ENCODE measurements around the gene SLC16A10.
"Not testable (repeated sequence)": the region's sequence is repeated elsewhere in the genome, so short reads cannot be mapped to it uniquely, and the experiment has no call there.

The SLC16A10 gene

GRCh38 chr6:111254779-111255166 lies 167.5 kb downstream of the SLC16A10 start:
- in situ Hi-C loops (cut with HindIII; ENCODE audit: low sequenced_read_pairs): no loop called here

GRCh38 chr6:111255838-111256237 lies 168.5 kb downstream of the SLC16A10 start:
- in situ Hi-C loops (cut with HindIII; ENCODE audit: low sequenced_read_pairs): not testable (repeated sequence)

- in situ Hi-C loops (cut with HindIII; ENCODE audit: low sequenced_read_pairs): no loop called here
Measured at GRCh38 chr6:111256646-111257045, 169.3 kb downstream of the SLC16A10 start.

- in situ Hi-C loops (cut with HindIII; ENCODE audit: low sequenced_read_pairs): no loop called here
Measured at GRCh38 chr6:111258010-111258409, 170.7 kb downstream of the SLC16A10 start.

- in situ Hi-C loops (cut with HindIII; ENCODE audit: low sequenced_read_pairs): no loop called here
Measured at GRCh38 chr6:111258615-111259088, 171.3 kb downstream of the SLC16A10 start.

GRCh38 chr6:111259089-111259831 lies 172.0 kb downstream of the SLC16A10 start:
- in situ Hi-C loops (cut with HindIII; ENCODE audit: low sequenced_read_pairs): no loop called here

GRCh38 chr6:111260570-111261298 lies 173.4 kb downstream of the SLC16A10 start:
- in situ Hi-C loops (cut with HindIII; ENCODE audit: low sequenced_read_pairs): no loop called here

GRCh38 chr6:111263837-111264236 lies 176.5 kb downstream of the SLC16A10 start:
- in situ Hi-C loops (cut with HindIII; ENCODE audit: low sequenced_read_pairs): no loop called here

GRCh38 chr6:111265842-111266241 lies 178.5 kb downstream of the SLC16A10 start:
- in situ Hi-C loops (cut with HindIII; ENCODE audit: low sequenced_read_pairs): no loop called here

- in situ Hi-C loops (cut with HindIII; ENCODE audit: low sequenced_read_pairs): no loop called here
Measured at GRCh38 chr6:111266276-111266675, 179.0 kb downstream of the SLC16A10 start.

GRCh38 chr6:111267764-111268333 lies 180.5 kb downstream of the SLC16A10 start:
- in situ Hi-C loops (cut with HindIII; ENCODE audit: low sequenced_read_pairs): no loop called here

- in situ Hi-C loops (cut with HindIII; ENCODE audit: low sequenced_read_pairs): no loop called here
Measured at GRCh38 chr6:111269401-111269970, 182.2 kb downstream of the SLC16A10 start.

- in situ Hi-C loops (cut with HindIII; ENCODE audit: low sequenced_read_pairs): no loop called here
Measured at GRCh38 chr6:111270121-111270520, 182.8 kb downstream of the SLC16A10 start.

GRCh38 chr6:111274593-111275217 lies 187.4 kb downstream of the SLC16A10 start:
- in situ Hi-C loops (cut with HindIII; ENCODE audit: low sequenced_read_pairs): no loop called here

GRCh38 chr6:111276335-111276734 lies 189.0 kb downstream of the SLC16A10 start:
- in situ Hi-C loops (cut with HindIII; ENCODE audit: low sequenced_read_pairs): no loop called here

- in situ Hi-C loops (cut with HindIII; ENCODE audit: low sequenced_read_pairs): no loop called here
Measured at GRCh38 chr6:111276736-111277135, 189.4 kb downstream of the SLC16A10 start.

GRCh38 chr6:111277819-111278218 lies 190.5 kb downstream of the SLC16A10 start:
- in situ Hi-C loops (cut with HindIII; ENCODE audit: low sequenced_read_pairs): no loop called here

- in situ Hi-C loops (cut with HindIII; ENCODE audit: low sequenced_read_pairs): no loop called here
Measured at GRCh38 chr6:111278731-111279130, 191.4 kb downstream of the SLC16A10 start.

- in situ Hi-C loops (cut with HindIII; ENCODE audit: low sequenced_read_pairs): no loop called here
Measured at GRCh38 chr6:111280445-111280955, 193.2 kb downstream of the SLC16A10 start.
